ENCODE results near the gene EXO5.

The EXO5 gene

DNA sequence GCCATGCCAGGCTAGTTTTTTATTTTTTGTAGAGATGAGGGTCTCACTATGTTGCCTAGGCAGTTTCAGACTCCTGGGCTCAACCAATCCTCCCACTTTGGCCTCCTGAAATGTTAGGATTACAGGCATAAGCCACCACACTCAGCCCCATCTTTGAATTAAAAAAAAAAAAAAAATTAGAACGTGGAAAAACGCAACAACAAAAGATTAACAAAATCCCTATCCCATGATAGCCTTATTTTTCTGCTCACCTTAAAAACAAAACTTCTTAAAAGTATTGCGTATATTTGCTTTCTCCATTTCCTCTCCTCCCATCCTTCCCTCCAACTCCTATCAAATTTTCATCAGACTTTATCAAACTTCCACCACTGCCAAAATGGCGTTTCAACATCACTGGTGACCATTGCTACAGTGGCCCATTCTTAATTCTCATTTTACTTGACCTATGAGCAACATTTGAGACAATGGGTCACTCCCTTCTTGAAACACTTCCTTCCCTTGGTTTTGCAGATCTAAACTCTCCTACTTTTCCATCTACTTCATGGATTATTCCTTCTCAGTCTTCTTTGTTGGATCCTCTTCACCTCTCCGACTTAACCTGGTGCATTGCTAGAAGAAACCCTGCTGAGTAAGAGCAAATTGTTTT lies 22.3 kb downstream of the EXO5 start:
- DNase-seq (ENCODE audit: extremely low spot score): peak; percentile 18
- ChIA-PET CTCF (no interaction called here), POLR2A (interaction anchor here (0.7 to 3.3 kb wide), 17 partner anchors 10 to 433 kb away, joined by 3 to 27 read pairs (median 4); partner anchors contain the start of genes CITED4, EXO5, ZFP69 and ZFP69B)
- no peak for TF ChIP-seq FOXA1 (IDR thresholded peaks at IDR 0.05)
- TF ChIP-seq FOXM1 (IDR thresholded peaks at IDR 0.05; ENCODE audit: borderline replicate concordance): no peak
- no peak for TF ChIP-seq PKNOX1 (IDR thresholded peaks at IDR 0.05)
- no peak for TF ChIP-seq ZNF384 (IDR thresholded peaks at IDR 0.05)
- TF ChIP-seq NFRKB (IDR thresholded peaks at IDR 0.05): no peak
- no peak for TF ChIP-seq L3MBTL2 (conservative IDR thresholded peaks at IDR 0.05)
- TF ChIP-seq TARDBP (IDR thresholded peaks at IDR 0.05): no peak
- no peak for TF ChIP-seq BHLHE40 (IDR thresholded peaks at IDR 0.05; ENCODE audit: borderline replicate concordance)

- ChIA-PET POLR2A (interaction anchor here (0.6 to 3.3 kb wide), 20 partner anchors 9 to 434 kb away, joined by 3 to 27 read pairs (median 4); partner anchors contain the start of genes CITED4, EXO5, ZFP69 and ZFP69B), CTCF (interaction anchor here (0.8 to 1.9 kb wide), 2 partner anchors 13 to 27 kb away, joined by 3 to 6 read pairs; no protein-coding TSS in a partner anchor)
- TF ChIP-seq ARNT (IDR thresholded peaks at IDR 0.05) (no peak), FOXM1 (IDR thresholded peaks at IDR 0.05; ENCODE audit: borderline replicate concordance) (no peak), ELF4 (IDR thresholded peaks at IDR 0.05) (peak; percentile 78), L3MBTL2 (conservative IDR thresholded peaks at IDR 0.05) (peak; percentile 88), SUZ12 (IDR thresholded peaks at IDR 0.05) (no peak)
- peak; percentile 91 for DNase-seq (ENCODE audit: extremely low spot score)
Measured at GRCh38 chr1:40531381-40532061, 23.0 kb downstream of the EXO5 start, which contains the start of gene ZNF684. TSS of gene ZNF684 (plus strand) at chr1:40531637. CDS start at chr1:40533167, 1,530 bp downstream.

GRCh38 chr1:40532062-40532389 lies 23.5 kb downstream of the EXO5 start:
- ChIA-PET CTCF (interaction anchor here (0.8 to 1.9 kb wide), 4 partner anchors 13 to 82 kb away, joined by 3 to 6 read pairs (median 6); partner anchors contain the start of gene ZFP69B), POLR2A (interaction anchor here (0.9 to 3.3 kb wide), 11 partner anchors 10 to 330 kb away, joined by 4 to 27 read pairs (median 5); partner anchors contain the start of genes CITED4, EXO5, ZFP69 and ZFP69B)
- DNase-seq (ENCODE audit: extremely low spot score): no peak
- no peak for TF ChIP-seq CTBP1 (IDR thresholded peaks at IDR 0.05; ENCODE audit: borderline replicate concordance)
- no peak for TF ChIP-seq ZNF384 (IDR thresholded peaks at IDR 0.05)
- TF ChIP-seq TARDBP (IDR thresholded peaks at IDR 0.05): no peak
- no peak for TF ChIP-seq NFRKB (IDR thresholded peaks at IDR 0.05)
- no peak for TF ChIP-seq HDGF (IDR thresholded peaks at IDR 0.05; ENCODE audit: borderline replicate concordance)
- no peak for TF ChIP-seq SP1 (IDR thresholded peaks at IDR 0.05)
- TF ChIP-seq FOXA1 (IDR thresholded peaks at IDR 0.05): no peak
- no peak for TF ChIP-seq FOXM1 (IDR thresholded peaks at IDR 0.05; ENCODE audit: borderline replicate concordance)
- TF ChIP-seq BHLHE40 (IDR thresholded peaks at IDR 0.05; ENCODE audit: borderline replicate concordance): no peak
- TF ChIP-seq ELF4 (IDR thresholded peaks at IDR 0.05): no peak
- TF ChIP-seq SUZ12 (IDR thresholded peaks at IDR 0.05): no peak
- no peak for TF ChIP-seq FOXK2 (IDR thresholded peaks at IDR 0.05)
- no peak for TF ChIP-seq LEF1 (IDR thresholded peaks at IDR 0.05; ENCODE audit: borderline replicate concordance)
- TF ChIP-seq L3MBTL2 (conservative IDR thresholded peaks at IDR 0.05): no peak
- no peak for TF ChIP-seq PKNOX1 (IDR thresholded peaks at IDR 0.05)
- no peak for TF ChIP-seq ARNT (IDR thresholded peaks at IDR 0.05)

GRCh38 chr1:40532844-40533424 lies 24.4 kb downstream of the EXO5 start:
- CTCF ChIA-PET: interaction anchor here (0.6 to 1.9 kb wide), 9 partner anchors 12 to 733 kb away, joined by 3 to 6 read pairs (median 4); partner anchors contain the start of gene ZFP69B
- peak; percentile 54 for DNase-seq (ENCODE audit: extremely low spot score)
- TF ChIP-seq ZNF384 (IDR thresholded peaks at IDR 0.05) (no peak), NFRKB (IDR thresholded peaks at IDR 0.05) (no peak), L3MBTL2 (conservative IDR thresholded peaks at IDR 0.05) (no peak), TARDBP (IDR thresholded peaks at IDR 0.05) (no peak), SUZ12 (IDR thresholded peaks at IDR 0.05) (no peak), PKNOX1 (IDR thresholded peaks at IDR 0.05) (no peak), ELF4 (IDR thresholded peaks at IDR 0.05) (no peak), BHLHE40 (IDR thresholded peaks at IDR 0.05; ENCODE audit: borderline replicate concordance) (no peak), FOXK2 (IDR thresholded peaks at IDR 0.05) (no peak), SP1 (IDR thresholded peaks at IDR 0.05) (no peak), ARNT (IDR thresholded peaks at IDR 0.05) (no peak), HDGF (IDR thresholded peaks at IDR 0.05; ENCODE audit: borderline replicate concordance) (no peak), FOXM1 (IDR thresholded peaks at IDR 0.05; ENCODE audit: borderline replicate concordance) (no peak), FOXA1 (IDR thresholded peaks at IDR 0.05) (no peak), LEF1 (IDR thresholded peaks at IDR 0.05; ENCODE audit: borderline replicate concordance) (no peak), CTBP1 (IDR thresholded peaks at IDR 0.05; ENCODE audit: borderline replicate concordance) (no peak)
- POLR2A ChIA-PET: interaction anchor here (0.6 to 3.3 kb wide), 6 partner anchors 9 to 82 kb away, joined by 3 to 27 read pairs (median 12); partner anchors contain the start of genes EXO5, ZFP69 and ZFP69B

- DNase-seq (ENCODE audit: extremely low spot score): no peak
- CTCF ChIA-PET: interaction anchor here (0.6 kb wide), 1 partner anchor 117 kb away, joined by 4 read pairs; no protein-coding TSS in a partner anchor
- no peak for TF ChIP-seq HDGF (IDR thresholded peaks at IDR 0.05; ENCODE audit: borderline replicate concordance)
- TF ChIP-seq FOXA1 (IDR thresholded peaks at IDR 0.05): no peak
- no peak for TF ChIP-seq FOXM1 (IDR thresholded peaks at IDR 0.05; ENCODE audit: borderline replicate concordance)
- TF ChIP-seq ZNF384 (IDR thresholded peaks at IDR 0.05): no peak
- no peak for TF ChIP-seq SUZ12 (IDR thresholded peaks at IDR 0.05)
- TF ChIP-seq ARNT (IDR thresholded peaks at IDR 0.05): no peak
- TF ChIP-seq SP1 (IDR thresholded peaks at IDR 0.05): no peak
- no peak for TF ChIP-seq FOXK2 (IDR thresholded peaks at IDR 0.05)
- TF ChIP-seq PKNOX1 (IDR thresholded peaks at IDR 0.05): no peak
- no peak for TF ChIP-seq CTBP1 (IDR thresholded peaks at IDR 0.05; ENCODE audit: borderline replicate concordance)
- no peak for TF ChIP-seq BHLHE40 (IDR thresholded peaks at IDR 0.05; ENCODE audit: borderline replicate concordance)
- TF ChIP-seq LEF1 (IDR thresholded peaks at IDR 0.05; ENCODE audit: borderline replicate concordance): no peak
- TF ChIP-seq ELF4 (IDR thresholded peaks at IDR 0.05): no peak
- POLR2A ChIA-PET: no interaction called here
Measured at GRCh38 chr1:40534589-40534988, 26.0 kb downstream of the EXO5 start.

Measured in HEK293T (cell line).